Natural killer cell (primary cell): ENCODE results near the gene MCEE. TPM values are rescaled to one million over a fixed set of nuclear protein-coding genes. Genes with fewer than 3 reads are reported as not detected.

Source experiments
- ATAC-seq, 3 donors: fragments of 150-1000 bp in 2 of 3; fragments of 200-7000 bp in 1 of 3; cut with Tn5 transposase; 1 replicate in 1 of 3; 2 replicates in 2 of 3; pipeline ENCODE4 v1.10.0; 2021; ENCODE audit warnings: mild to moderate bottlenecking in 2 of 3, moderate library complexity in 2 of 3
- DNase-seq, 2 donors: peaks; one replicate each; pipeline versions ENCODE4 v3.0.0 to v3.0.0-alpha.2; 2013 to 2021; ENCODE audit warnings: mixed read lengths in 1 of 2
- H3K27ac ChIP-seq: one replicate; pipeline ENCODE4 v1.5.1; 2013; ENCODE audit warnings: mild to moderate bottlenecking, low read length
- H3K27me3 ChIP-seq: one replicate; pipeline ENCODE4 v1.6.1; 2013; ENCODE audit warnings: low read length; ENCODE audit not compliant: control insufficient read depth, insufficient read depth
- H3K36me3 ChIP-seq: one replicate; pipeline ENCODE4 v1.6.1; 2013; ENCODE audit warnings: low read length; ENCODE audit not compliant: control insufficient read depth, insufficient read depth
- H3K4me1 ChIP-seq: one replicate; pipeline ENCODE4 v1.6.1; 2013; ENCODE audit warnings: low read length; ENCODE audit not compliant: control insufficient read depth, insufficient read depth
- H3K4me3 ChIP-seq: one replicate; pipeline ENCODE4 v1.5.1; 2013; ENCODE audit warnings: low read length
- H3K9me3 ChIP-seq: one replicate; pipeline ENCODE4 v1.6.1; 2013; ENCODE audit warnings: low read length; ENCODE audit not compliant: control insufficient read depth, insufficient read depth
- H3K27ac Mint-ChIP-seq, 2 donors: one replicate each; pipeline ENCODE4 v1.8.0; 2022; ENCODE audit warnings: mild to moderate bottlenecking in 2 of 2, mixed read lengths in 2 of 2, moderate library complexity in 1 of 2
- H3K27me3 Mint-ChIP-seq, 2 donors: one replicate each; pipeline ENCODE4 v1.8.0; 2022; ENCODE audit warnings: low read depth in 2 of 2, mixed read lengths in 2 of 2
- H3K36me3 Mint-ChIP-seq: one replicate; pipeline ENCODE4 v1.8.0; 2022; ENCODE audit warnings: mixed read lengths
- H3K4me1 Mint-ChIP-seq, 2 donors: one replicate each; pipeline ENCODE4 v1.8.0; 2022; ENCODE audit warnings: mixed read lengths in 2 of 2
- H3K4me3 Mint-ChIP-seq: one replicate; pipeline ENCODE4 v1.8.0; 2022; ENCODE audit warnings: mild to moderate bottlenecking, moderate library complexity, mixed read lengths
- H3K9me3 Mint-ChIP-seq, 2 donors: one replicate each; pipeline ENCODE4 v1.8.0; 2022; ENCODE audit warnings: mixed read lengths in 2 of 2
- CTCF ChIP-seq: fragments of 200-600 bp; IDR thresholded peaks from one replicate; pipeline ENCODE4 v1.8.0; 2022; ENCODE audit warnings: antibody characterized with exemption
- WGBS: methylation state at CpG from one replicate; pipeline ENCODE4 v1.1.7; 2013; ENCODE audit warnings: missing lambda C conversion rate; ENCODE audit not compliant: insufficient coverage; 5-methylcytosine and 5-hydroxymethylcytosine counted together
- intact Hi-C: fragments of 100-400 bp; cut with micrococcal nuclease; formaldehyde crosslinking; loops from one replicate; pipeline ENCODE4 v1.14.2; 2022
- total RNA-seq, 4 donors: library from RNA; stranded (reverse); fragments of 120-200 nt in 1 of 4; gene quantifications; one replicate each; pipeline versions ENCODE4 v1.2.3 to v1.2.4, GENCODE V29; 2013 to 2022

The MCEE gene
- total RNA-seq, 3 donors from 2014 or later (not counting 1 experiment from before 2014, with no cell fraction given) = 8.4 to 10.4 (median 8.7) TPM

- intact Hi-C loops = no loop called here
- Mint-ChIP-seq H3K4me1 (no peaks in the 10 kb centered on the region), H3K9me3 (no peaks in the 10 kb centered on the region), H3K27ac (no peak overlapping the region), H3K27me3 (peaks cover 0 to 3% of the 10 kb centered on the region in 2 donors), H3K36me3 (peaks cover 35% of the 10 kb centered on the region), H3K4me3 (no peak overlapping the region)
- TF ChIP-seq CTCF = no peak
- WGBS = 100% methylated on average over 1 of the region's 1 CpG
- H3K4me3 ChIP-seq = no peak overlapping the region
- peaks cover under 1% of the 10 kb centered on the region for H3K27me3 ChIP-seq
- no peak overlapping the region for H3K27ac ChIP-seq
- peaks cover 37% of the 10 kb centered on the region for H3K36me3 ChIP-seq
- no peaks in the 10 kb centered on the region for H3K4me1 ChIP-seq
- no peaks in the 10 kb centered on the region for H3K9me3 ChIP-seq
- ATAC-seq = no peak
- no peak for DNase-seq
Measured at GRCh38 chr2:71151620-71152019, 21.6 kb upstream of the MCEE start.

GRCh38 chr2:71150082-71150816 lies 20.2 kb upstream of the MCEE start:
- Histone ChIP-seq H3K27ac (no peak overlapping the region), H3K9me3 (no peaks in the 10 kb centered on the region), H3K4me3 (no peak overlapping the region), H3K27me3 (no peaks in the 10 kb centered on the region), H3K4me1 (no peaks in the 10 kb centered on the region), H3K36me3 (peaks cover 48% of the 10 kb centered on the region)
- intact Hi-C loops = no loop called here
- Mint-ChIP-seq H3K9me3 (no peaks in the 10 kb centered on the region), H3K36me3 (peaks cover 48% of the 10 kb centered on the region), H3K4me3 (no peak overlapping the region), H3K4me1 (peaks cover 0 to 5% of the 10 kb centered on the region in 2 donors), H3K27ac (peak overlapping the region in 1 of 2 donors; percentile 46), H3K27me3 (no peaks in the 10 kb centered on the region)
- WGBS = 84% methylated on average over 3 of the region's 3 CpGs
- ATAC-seq (no peak), DNase-seq (no peak)
- TF ChIP-seq CTCF = no peak

DNA sequence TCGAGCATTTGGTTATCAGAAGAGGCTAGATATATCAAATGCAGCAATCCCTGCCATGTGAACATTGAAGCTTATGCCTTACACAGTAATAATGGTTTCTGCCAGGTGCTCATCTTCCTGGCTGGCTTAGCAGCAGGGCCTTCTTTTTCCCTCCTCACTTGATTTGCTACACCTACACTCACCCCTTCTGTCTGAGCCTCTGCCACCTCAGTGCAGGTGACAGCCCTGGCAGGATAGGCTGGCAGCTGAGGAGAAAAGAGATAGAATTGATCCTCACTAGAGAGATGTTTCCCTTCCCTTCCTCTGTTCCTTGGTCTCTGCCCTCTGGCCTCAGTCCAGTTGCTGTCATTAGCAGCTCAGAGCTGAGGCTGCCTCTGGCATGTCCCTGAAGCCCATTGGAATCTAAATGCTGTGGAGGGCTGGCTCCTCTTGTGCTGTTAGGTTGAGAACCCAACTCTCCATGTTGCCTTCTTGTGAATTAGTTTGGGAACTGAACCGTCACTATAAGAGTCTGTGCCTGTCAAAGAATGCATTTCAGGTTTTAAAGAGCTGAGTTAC lies 18.6 kb upstream of the MCEE start:
- no peak overlapping the region for H3K27ac Mint-ChIP-seq

More for the DNA sequence above, 18.6 kb upstream of the MCEE start:
- no peaks in the 10 kb centered on the region for H3K4me1 ChIP-seq
- Mint-ChIP-seq H3K4me3 (no peak overlapping the region), H3K27me3 (no peaks in the 10 kb centered on the region), H3K9me3 (no peaks in the 10 kb centered on the region), H3K36me3 (peaks cover 52% of the 10 kb centered on the region), H3K4me1 (peaks cover 0 to 5% of the 10 kb centered on the region in 2 donors)
- WGBS = 98% methylated on average over 2 of the region's 2 CpGs
- H3K9me3 ChIP-seq = no peaks in the 10 kb centered on the region
- no peak for TF ChIP-seq CTCF
- no peak for ATAC-seq
- no peak for DNase-seq
- no peak overlapping the region for H3K4me3 ChIP-seq
- H3K27ac ChIP-seq = no peak overlapping the region
- intact Hi-C loops = no loop called here
- H3K36me3 ChIP-seq = peaks cover 65% of the 10 kb centered on the region
- no peaks in the 10 kb centered on the region for H3K27me3 ChIP-seq
